HG03571 (cell line): ENCODE results near the gene TRPT1.
A peak's percentile ranks its signal among the peaks of the same experiment; 100 is the strongest.

Experiments used
- ATAC-seq: cut with Tn5 transposase; IDR thresholded peaks from one replicate; pipeline ENCODE4 v1.9.1; 2021; ENCODE audit not compliant: unreplicated experiment

The TRPT1 gene

GRCh38 chr11:64225608-64226506 is at the start of gene TRPT1, which contains the start of gene NUDT22:
TSS of gene TRPT1 (minus strand) at chr11:64226186. CDS start at chr11:64225860, 326 bp downstream.
TSS of gene NUDT22 (plus strand) at chr11:64226274. CDS start at chr11:64226653, 379 bp downstream.
- ATAC-seq = no peak

GRCh38 chr11:64275031-64275800 is 49.2 kb upstream of the TRPT1 start:
- ATAC-seq = no peak

- ATAC-seq = peak; percentile 54
Measured at GRCh38 chr11:64269540-64270220, 43.7 kb upstream of the TRPT1 start.

GRCh38 chr11:64268893-64269539 is 43.0 kb upstream of the TRPT1 start:
- ATAC-seq = peak; percentile 14

- no peak for ATAC-seq
Measured at GRCh38 chr11:64268025-64268892, 42.3 kb upstream of the TRPT1 start.

GRCh38 chr11:64267207-64267945 is 41.4 kb upstream of the TRPT1 start:
- ATAC-seq = no peak

- no peak for ATAC-seq
Measured at GRCh38 chr11:64266339-64266738, 40.4 kb upstream of the TRPT1 start.

GRCh38 chr11:64265176-64266160 is 39.5 kb upstream of the TRPT1 start:
- ATAC-seq = no peak

GRCh38 chr11:64264371-64264852 is 38.4 kb upstream of the TRPT1 start:
- ATAC-seq = no peak

- no peak for ATAC-seq
Measured at GRCh38 chr11:64263947-64264317, 37.9 kb upstream of the TRPT1 start.

GRCh38 chr11:64263021-64263946 is 37.3 kb upstream of the TRPT1 start:
- ATAC-seq = no peak

- no peak for ATAC-seq
Measured at GRCh38 chr11:64262271-64263002, 36.5 kb upstream of the TRPT1 start.

- ATAC-seq = no peak
Measured at GRCh38 chr11:64261556-64262080, 35.6 kb upstream of the TRPT1 start.

- ATAC-seq = no peak
Measured at GRCh38 chr11:64260147-64260708, 34.2 kb upstream of the TRPT1 start.

- no peak for ATAC-seq
Measured at GRCh38 chr11:64259533-64260067, 33.6 kb upstream of the TRPT1 start.
